Upper lobe of right lung (tissue), 1 donor: Measurements from ENCODE around the gene ZNF385B. TPM values are rescaled to one million over a fixed set of nuclear protein-coding genes. Genes with fewer than 3 reads are reported as not detected.

Experiments
- ATAC-seq: fragments of 200-7000 bp; cut with Tn5 transposase; one replicate; pipeline ENCODE4 v1.9.1; 2020; ENCODE audit warnings: mild to moderate bottlenecking, moderate library complexity
- DNase-seq: peaks from one replicate; pipeline ENCODE4 v3.0.0-alpha.2; 2020
- H3K27ac ChIP-seq: fragments of 200-600 bp; one replicate; pipeline ENCODE4 v1.8.0; 2022
- H3K27me3 ChIP-seq: fragments of 200-600 bp; one replicate; pipeline ENCODE4 v1.8.0; 2022; ENCODE audit warnings: mild to moderate bottlenecking
- H3K36me3 ChIP-seq: fragments of 200-600 bp; one replicate; pipeline ENCODE4 v1.8.0; 2022
- H3K4me1 ChIP-seq: fragments of 200-600 bp; one replicate; pipeline ENCODE4 v1.8.0; 2022
- H3K4me3 ChIP-seq: fragments of 200-600 bp; one replicate; pipeline ENCODE4 v1.8.0; 2022; ENCODE audit warnings: mild to moderate bottlenecking
- H3K9me3 ChIP-seq: fragments of 200-600 bp; one replicate; pipeline ENCODE4 v1.8.0; 2022
- intact Hi-C: fragments of 100-400 bp; cut with DNase I; formaldehyde crosslinking; loops from one replicate; pipeline ENCODE4 v1.11.0; 2022
- total RNA-seq: library from RNA; stranded (reverse); fragmentation: NEBNext Ultra II Directional; extraction: Animal tissue kit (Norgen Biotek cat#: 25700); gene quantifications from one replicate; pipeline ENCODE4 v1.2.1, GENCODE V29; 2021
- TF ChIP-seq, protein P1 (sequence below): fragments of 200-600 bp; IDR thresholded peaks from one replicate; pipeline ENCODE4 v1.8.0; 2022; ENCODE audit warnings: antibody characterized with exemption
- donor health status: DM: no; HTN: yes; CAD: no; lungs with severe emphysema.

Gene ZNF385B
- total RNA-seq, 1 donor from 2014 or later: 62.3 TPM

GRCh38 chr2:179772346-179772745 lies 89.1 kb downstream of the ZNF385B start:
- Histone ChIP-seq H3K4me3 (no peak overlapping the region), H3K36me3 (no peaks in the 10 kb centered on the region), H3K9me3 (no peaks in the 10 kb centered on the region), H3K4me1 (no peaks in the 10 kb centered on the region), H3K27me3 (no peaks in the 10 kb centered on the region), H3K27ac (no peak overlapping the region)
- TF ChIP-seq, protein P1, sequence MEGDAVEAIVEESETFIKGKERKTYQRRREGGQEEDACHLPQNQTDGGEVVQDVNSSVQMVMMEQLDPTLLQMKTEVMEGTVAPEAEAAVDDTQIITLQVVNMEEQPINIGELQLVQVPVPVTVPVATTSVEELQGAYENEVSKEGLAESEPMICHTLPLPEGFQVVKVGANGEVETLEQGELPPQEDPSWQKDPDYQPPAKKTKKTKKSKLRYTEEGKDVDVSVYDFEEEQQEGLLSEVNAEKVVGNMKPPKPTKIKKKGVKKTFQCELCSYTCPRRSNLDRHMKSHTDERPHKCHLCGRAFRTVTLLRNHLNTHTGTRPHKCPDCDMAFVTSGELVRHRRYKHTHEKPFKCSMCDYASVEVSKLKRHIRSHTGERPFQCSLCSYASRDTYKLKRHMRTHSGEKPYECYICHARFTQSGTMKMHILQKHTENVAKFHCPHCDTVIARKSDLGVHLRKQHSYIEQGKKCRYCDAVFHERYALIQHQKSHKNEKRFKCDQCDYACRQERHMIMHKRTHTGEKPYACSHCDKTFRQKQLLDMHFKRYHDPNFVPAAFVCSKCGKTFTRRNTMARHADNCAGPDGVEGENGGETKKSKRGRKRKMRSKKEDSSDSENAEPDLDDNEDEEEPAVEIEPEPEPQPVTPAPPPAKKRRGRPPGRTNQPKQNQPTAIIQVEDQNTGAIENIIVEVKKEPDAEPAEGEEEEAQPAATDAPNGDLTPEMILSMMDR: no peak
- DNase-seq: no peak
- no peak for ATAC-seq
- intact Hi-C loops: no loop called here

DNA sequence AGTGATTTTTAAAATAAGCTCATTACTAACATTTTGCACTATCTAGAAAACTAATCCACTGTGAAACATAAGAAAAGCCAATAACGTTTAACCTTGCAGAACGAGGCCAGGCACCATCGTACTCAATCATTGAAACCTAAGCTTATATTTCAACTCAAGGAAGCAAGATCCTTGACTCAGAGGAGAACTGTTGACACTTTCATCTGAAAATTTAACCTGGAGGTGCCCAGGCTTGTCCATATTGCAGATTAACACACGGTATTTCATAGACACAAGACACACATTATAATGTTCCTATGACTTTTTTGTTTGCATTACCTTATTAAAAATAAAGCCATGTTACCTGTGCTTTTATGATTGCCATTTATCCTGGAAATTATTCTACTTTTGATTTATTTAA lies 89.6 kb downstream of the ZNF385B start:
- H3K27ac ChIP-seq: no peak overlapping the region
- H3K36me3 ChIP-seq: no peaks in the 10 kb centered on the region
- no peak overlapping the region for H3K4me3 ChIP-seq
- H3K9me3 ChIP-seq: no peaks in the 10 kb centered on the region
- DNase-seq (no peak), ATAC-seq (no peak)
- no peaks in the 10 kb centered on the region for H3K27me3 ChIP-seq
- TF ChIP-seq, protein P1: no peak
- intact Hi-C loops: no loop called here
- no peaks in the 10 kb centered on the region for H3K4me1 ChIP-seq

DNA sequence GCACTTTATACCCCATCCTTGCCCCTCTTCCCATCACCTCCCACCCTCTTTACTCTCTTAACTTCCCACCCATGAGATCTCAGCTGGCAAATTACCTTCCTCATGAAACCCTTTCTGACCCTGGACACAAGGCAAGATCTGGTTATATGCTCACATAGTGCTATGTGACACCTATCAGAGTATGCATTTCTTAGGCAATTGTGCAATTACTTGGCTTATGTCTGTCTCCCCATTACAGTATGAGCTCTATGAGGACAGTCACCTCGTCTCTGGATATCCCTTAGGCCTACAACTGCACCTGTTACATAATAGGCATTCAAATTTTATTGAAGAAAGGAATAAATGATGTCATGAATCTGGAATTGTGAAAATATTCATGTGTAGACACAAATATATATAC lies 91.4 kb downstream of the ZNF385B start:
- no peak for DNase-seq
- no peak overlapping the region for H3K27ac ChIP-seq
- H3K9me3 ChIP-seq: no peaks in the 10 kb centered on the region
- H3K27me3 ChIP-seq: no peaks in the 10 kb centered on the region
- ATAC-seq: no peak
- no peaks in the 10 kb centered on the region for H3K4me1 ChIP-seq
- H3K4me3 ChIP-seq: no peak overlapping the region
- TF ChIP-seq, protein P1: no peak
- intact Hi-C loops: no loop called here
- no peaks in the 10 kb centered on the region for H3K36me3 ChIP-seq

GRCh38 chr2:179769323-179769722 lies 92.1 kb downstream of the ZNF385B start:
- no peaks in the 10 kb centered on the region for H3K36me3 ChIP-seq
- H3K9me3 ChIP-seq: no peaks in the 10 kb centered on the region
- no peak for ATAC-seq
- H3K4me3 ChIP-seq: no peak overlapping the region
- no peaks in the 10 kb centered on the region for H3K27me3 ChIP-seq
- TF ChIP-seq, protein P1: no peak
- no peaks in the 10 kb centered on the region for H3K4me1 ChIP-seq
- intact Hi-C loops: no loop called here
- no peak for DNase-seq
- no peak overlapping the region for H3K27ac ChIP-seq

- Histone ChIP-seq H3K36me3 (no peaks in the 10 kb centered on the region), H3K27me3 (no peaks in the 10 kb centered on the region), H3K4me1 (no peaks in the 10 kb centered on the region), H3K9me3 (no peaks in the 10 kb centered on the region), H3K4me3 (no peak overlapping the region), H3K27ac (no peak overlapping the region)
- DNase-seq (no peak), ATAC-seq (no peak)
- intact Hi-C loops: no loop called here
- TF ChIP-seq, protein P1: no peak
These were observed 92.6 kb downstream of the ZNF385B start for GRCh38 chr2:179768765-179769164.

DNA sequence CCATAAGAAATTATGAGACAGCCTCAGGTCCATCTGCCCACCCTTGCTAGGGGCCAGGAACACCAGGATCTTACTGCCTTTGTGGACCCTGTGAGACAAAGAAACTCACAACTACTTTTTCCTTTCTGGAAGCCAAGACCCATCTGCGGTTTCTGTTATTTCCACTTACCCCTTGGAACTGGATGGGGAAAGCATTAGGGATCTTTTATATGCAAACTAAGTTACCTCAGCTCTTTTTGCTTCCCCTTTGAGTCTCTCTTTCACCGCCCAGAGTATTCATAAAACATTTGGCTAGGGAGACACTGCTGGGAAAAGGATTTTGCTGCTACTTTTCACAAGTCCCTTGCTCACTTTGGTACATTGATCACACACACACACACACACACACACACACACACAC lies 95.7 kb downstream of the ZNF385B start:
- Histone ChIP-seq H3K4me1 (no peaks in the 10 kb centered on the region), H3K9me3 (no peaks in the 10 kb centered on the region), H3K4me3 (no peak overlapping the region), H3K27me3 (no peaks in the 10 kb centered on the region), H3K36me3 (no peaks in the 10 kb centered on the region), H3K27ac (no peak overlapping the region)
- TF ChIP-seq, protein P1: no peak
- no peak for DNase-seq
- intact Hi-C loops: no loop called here
- ATAC-seq: no peak
